ENCODE measurements around the gene PTPRS.
"Not testable (repeated sequence)": the region's sequence is repeated elsewhere in the genome, so short reads cannot be mapped to it uniquely, and the experiment has no call there.

Gene PTPRS

DNA sequence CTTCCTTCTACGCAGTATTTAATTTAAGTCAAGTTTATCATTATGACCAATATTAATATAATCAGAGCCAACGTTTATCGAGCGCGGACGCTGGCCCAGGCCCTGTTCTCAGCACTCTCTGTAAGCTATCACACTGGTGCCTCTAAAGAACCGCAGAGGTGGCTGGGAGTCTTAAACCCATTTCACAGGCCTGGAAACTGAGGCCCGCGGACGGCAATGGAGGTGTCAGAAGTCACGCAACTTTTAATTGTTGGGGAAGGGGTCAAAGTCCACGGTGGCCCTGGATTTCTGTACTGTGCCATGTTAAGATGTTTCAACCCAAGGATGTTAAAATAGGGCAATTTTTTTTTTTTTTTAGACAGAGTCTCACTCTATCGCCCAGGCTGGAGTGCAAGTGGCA, 8.8 kb downstream of the PTPRS start:
- DNase-seq: no peak

DNA sequence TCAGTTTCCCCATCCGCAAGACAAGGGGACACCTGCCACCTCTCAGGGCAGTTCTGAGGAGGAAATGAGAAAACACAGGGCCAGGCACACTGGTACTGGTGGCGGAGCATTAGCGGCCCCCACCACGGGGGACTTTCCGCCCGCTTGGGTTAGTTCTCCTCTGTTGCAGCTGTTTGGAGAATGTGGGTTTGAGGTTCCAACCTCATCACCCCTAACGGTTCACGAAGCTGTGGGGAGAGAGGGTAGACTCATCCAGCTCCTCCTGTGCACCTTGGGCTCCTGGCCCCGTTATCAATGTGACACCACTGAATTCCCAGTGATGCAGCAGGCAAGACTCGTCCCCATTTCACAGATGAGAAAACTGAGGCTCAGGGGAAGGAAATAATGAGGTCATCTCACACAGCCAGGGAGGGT, 10.3 kb downstream of the PTPRS start:
- no peak for DNase-seq

DNA sequence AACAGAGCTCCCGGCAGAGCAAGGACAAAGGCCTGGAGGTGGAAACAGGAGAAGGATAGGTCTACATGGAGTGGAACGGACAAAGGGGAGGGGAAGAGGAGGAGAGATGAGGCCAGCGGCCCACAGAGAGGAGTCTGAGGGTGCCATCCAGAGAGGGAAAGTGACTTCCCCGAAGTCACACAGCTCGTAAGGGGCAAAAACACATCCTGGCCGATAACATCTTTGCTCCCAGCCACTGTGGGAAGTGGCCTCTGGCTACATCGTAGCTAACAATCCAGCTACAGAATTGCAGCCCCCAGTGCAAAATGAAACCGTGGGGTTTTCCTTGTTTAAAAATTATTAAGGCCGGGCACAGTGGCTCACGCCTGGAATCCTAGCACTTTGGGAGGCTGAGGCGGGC, 11.5 kb downstream of the PTPRS start:
- DNase-seq: no peak

DNA sequence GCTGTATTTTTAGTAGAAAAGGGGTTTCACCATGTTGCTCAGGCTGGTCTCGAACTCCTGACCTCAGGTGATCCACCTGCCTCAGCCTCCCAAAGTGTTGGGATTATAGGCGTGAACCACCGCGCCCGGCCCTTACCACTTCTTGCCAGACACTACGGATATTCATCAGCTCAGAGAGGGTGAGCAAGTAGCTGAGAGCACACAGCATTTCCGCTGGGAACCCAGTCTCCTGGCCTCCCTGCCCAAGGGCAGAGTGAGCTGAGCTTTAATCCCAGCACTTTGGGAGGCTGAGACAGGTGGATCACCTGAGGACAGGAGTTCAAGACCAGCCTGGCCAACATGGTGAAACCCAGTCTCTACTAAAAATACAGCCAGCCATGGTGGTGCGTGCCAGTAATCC, 12.2 kb downstream of the PTPRS start:
- not testable (repeated sequence) for DNase-seq

DNA sequence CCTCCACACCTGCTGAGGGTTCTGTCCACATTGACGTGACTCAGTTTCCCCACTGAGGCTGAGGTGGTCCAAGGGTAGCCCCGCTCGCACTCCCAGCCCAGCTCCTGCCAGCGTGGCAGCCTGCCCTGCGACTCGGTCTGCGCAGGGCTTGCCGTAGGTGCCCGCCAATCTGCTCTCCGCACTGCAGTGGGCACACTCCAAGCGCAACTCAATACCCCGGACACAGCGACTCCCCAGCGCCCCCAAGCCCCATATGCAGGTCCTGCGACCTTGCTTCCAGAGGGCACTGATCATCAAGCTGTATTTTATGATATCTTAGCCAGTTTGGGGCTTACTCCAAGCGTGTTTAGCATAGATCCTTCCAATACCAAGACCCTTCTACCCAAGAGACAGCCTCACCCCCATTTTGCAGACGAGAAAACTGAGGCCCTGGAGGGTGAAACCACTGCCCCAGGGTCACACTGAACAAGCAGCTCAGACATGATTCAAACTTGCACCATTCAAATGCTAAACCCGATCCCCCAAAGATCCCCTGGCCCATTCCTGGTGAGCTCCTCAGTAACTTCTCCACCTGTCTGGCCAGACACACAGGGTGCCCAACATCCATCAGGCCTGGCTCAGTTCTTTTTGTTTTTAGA, 13.5 kb downstream of the PTPRS start:
- DNase-seq: no peak

DNA sequence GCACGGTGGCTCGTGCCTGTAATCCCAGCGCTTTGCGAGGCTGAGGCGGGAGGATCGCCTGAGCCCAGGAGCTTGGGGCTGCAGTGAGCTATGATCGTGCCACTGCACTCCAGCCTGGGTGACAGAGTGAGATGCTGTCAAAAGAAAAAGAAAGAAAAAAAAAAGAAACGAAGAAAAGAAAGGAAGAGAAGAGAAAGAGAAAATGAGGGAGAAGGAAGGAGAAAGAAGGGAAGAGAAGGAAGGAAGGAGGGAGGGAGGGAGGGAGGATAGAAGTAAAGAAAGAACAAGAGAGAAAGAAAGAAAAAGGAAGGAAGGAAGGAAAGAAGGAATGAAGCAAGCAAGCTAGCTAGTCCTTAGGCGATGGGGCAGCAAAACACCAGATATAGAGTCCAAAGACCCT, 14.1 kb downstream of the PTPRS start:
- no peak for DNase-seq

DNA sequence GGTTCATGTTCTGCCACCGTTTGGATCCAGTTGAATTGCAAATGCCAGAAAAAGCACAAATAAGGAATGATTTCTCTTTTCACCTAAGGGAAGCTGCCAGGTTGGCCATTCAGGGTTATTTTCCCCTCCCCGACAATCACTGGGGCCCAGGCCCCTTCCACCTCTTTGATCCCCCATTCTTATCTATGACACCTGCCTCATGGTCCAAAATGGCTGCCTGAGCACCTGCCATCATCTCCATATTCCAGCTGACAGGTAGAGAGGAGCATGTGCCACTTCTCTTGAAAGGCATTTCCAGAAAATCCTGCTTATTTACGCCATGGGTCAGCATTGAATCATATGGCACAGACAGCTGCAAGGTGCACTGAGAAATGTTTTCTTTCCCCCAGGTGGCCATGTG, 15.7 kb downstream of the PTPRS start:
- no peak for DNase-seq

DNA sequence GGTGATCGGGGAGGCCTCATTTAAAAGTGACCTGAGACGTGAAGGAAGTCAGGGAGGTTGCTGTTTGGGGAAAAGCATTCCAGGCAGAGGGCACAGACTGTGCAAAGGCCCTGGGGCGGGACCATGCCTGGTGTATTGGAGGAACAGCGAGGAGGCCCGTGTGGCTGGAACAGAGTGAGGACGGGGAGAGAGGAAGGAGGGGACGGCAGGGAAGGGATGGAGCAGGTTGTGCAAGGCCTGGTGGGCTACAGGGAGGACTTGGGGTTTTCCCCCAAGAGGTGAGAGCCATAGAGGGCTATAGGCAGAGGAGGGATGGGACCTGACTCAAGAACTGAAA, 17.2 kb downstream of the PTPRS start:
- DNase-seq: no peak

DNA sequence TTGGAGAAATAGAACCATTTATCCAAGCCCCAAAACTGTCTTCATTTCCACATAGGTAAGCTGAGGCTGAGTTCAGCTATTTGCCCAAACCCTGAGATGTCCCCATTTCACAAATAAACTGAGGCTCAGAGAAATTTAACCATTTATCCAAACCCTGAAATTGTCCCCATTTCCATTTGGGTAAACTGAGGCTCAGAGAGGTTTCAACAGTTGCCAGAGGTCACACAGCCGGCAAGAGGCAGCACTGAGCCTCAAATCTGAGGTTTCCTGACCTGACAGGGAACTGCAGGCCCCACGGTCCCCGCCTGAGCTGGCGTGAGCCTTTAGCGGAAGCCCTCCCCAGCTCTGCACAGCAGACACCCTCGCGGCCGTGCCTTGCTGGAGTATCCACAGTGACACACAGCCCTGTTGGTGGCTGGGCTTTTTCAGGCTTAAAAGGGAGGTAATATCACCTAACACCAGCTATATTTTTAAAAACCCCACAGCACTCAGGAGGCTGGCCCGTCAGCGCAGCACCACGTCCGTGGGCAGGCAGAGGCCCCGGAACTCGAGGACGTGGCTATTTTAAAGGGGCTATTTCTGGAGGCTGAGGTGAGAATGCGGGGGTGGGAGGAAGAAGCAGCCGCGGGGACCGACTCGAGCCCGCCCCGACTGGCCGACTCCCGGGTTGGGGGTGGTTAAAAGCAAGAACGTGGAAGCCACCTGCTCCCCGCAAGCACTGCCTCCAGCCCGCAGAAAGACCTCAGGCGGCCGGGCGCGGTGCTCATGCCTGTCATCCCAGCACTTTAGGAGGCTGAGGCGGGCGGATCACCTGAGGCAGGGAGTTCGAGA, 18.5 kb downstream of the PTPRS start:
- DNase-seq: no peak

DNA sequence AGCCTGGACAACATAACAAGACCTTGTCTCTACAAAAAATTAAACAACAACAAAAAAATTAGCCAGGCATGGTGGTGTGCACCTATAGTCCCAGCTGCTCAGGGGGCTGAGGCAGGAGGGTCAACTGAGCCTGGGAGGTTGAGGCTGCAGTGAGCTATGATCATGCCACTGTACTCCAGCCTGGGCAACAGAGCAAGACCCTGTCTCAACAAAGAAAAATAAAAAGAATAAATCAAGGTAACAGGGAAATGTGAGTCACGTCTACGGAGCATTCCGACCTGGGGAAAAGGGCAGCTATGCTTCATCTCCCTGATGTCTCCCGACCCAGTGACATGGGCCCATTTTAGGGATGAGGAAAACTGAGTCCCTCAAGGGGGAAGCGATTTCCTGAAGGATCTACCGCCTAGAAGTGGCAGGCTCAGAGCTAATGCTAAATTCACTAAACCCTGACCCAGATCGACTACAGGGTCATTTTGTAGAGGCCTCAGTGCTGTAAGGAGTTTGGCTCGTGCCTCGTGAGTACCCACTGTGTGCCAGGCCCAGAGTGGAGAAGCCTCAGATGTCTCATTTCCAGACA, 19.5 kb downstream of the PTPRS start:
- no peak for DNase-seq

DNA sequence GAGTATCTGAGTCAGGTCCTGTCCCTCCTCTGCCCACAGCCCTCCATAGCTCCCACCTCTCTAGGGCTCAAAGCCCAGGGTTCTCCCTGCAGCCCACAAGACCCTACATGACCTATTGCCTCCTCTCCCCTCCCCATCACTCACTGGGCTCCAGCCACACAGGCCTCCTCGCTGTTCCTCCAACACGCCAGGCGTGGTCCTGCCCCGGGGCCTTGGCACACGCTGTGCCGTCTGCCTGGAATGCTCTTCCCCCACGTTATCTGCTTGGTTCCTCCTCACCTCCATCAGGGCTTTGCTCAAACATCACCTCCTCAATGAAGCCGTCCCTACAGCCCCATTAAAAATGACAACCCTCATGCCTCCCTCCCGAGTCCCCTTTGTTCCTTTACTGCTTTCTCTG, 21.1 kb downstream of the PTPRS start:
- DNase-seq: no peak

DNA sequence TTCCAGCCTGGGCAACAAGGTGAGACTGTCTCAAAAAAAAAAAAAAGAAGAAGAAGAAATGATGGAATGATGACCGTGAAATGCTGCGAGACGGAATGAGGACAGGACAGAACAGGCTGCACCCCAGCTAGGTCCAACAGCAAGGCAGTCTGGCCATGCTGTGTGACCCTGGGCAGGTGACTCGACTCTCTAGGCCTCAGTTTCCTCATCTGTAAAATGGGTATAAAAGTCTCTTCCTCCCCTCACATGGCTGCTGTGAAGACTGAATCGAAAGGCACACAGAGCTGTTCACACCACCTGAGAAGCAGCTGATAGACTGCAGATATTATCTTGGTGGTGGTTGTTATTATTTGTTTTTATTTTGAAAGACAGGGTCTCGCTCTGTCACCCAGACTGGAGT, 22.3 kb downstream of the PTPRS start:
- DNase-seq: no peak

DNA sequence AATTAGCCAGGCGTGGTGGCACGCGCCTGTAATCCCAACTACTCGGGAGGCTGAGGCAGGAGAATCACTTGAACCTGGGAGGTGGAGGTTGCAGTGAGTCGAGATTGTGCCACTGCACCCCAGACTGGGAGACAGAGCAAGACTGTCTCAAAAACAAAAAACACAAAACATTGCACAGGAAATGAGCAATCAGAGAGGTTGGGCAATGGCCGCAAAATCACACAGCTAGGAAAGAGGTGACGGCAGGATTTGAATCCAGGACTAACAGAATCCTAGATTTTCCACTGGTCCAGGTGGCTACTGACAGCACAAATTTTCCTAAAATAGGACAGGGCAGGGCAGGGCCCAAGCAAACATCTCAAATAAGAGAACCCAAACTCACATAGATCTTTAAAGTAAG, 23.3 kb downstream of the PTPRS start:
- no peak for DNase-seq

DNA sequence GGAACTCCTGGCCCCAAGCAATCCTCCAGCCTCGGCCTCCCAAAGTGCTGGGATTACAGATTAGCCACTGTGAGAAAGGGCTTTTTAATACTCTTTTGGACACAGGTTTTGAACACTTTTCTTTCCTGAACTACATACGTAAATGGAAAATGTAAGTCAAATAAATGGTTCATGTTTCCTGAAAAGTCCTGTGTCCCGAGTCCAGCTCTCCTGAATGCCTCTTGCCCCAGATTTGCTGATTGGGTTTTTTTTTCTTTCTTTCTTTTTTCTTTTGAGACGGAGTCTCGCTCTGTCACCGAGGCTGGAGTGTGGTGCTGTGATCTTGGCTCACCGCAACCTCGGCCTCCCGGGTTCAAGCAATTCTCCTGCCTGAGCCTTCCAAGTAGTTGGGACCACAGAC, 24.5 kb downstream of the PTPRS start:
- DNase-seq: no peak

DNA sequence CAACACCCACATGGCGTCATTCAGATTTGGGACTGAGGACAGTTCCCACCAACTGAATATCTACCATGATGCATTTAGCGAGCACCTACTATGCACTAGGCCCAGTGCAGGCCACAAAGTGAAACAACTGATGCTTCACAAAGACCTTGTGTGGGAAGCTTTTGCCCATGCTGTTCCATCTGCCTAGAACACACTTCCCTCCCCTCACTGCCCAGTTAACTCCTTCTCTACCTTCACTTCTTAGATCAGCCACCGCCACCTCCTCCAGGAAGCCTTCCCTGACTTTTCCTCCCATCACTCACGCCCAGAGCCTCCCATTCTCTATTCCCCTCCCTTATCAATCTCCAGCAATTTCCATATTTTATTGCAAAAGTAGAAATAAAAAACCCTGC, 25.7 kb downstream of the PTPRS start:
- no peak for DNase-seq

DNA sequence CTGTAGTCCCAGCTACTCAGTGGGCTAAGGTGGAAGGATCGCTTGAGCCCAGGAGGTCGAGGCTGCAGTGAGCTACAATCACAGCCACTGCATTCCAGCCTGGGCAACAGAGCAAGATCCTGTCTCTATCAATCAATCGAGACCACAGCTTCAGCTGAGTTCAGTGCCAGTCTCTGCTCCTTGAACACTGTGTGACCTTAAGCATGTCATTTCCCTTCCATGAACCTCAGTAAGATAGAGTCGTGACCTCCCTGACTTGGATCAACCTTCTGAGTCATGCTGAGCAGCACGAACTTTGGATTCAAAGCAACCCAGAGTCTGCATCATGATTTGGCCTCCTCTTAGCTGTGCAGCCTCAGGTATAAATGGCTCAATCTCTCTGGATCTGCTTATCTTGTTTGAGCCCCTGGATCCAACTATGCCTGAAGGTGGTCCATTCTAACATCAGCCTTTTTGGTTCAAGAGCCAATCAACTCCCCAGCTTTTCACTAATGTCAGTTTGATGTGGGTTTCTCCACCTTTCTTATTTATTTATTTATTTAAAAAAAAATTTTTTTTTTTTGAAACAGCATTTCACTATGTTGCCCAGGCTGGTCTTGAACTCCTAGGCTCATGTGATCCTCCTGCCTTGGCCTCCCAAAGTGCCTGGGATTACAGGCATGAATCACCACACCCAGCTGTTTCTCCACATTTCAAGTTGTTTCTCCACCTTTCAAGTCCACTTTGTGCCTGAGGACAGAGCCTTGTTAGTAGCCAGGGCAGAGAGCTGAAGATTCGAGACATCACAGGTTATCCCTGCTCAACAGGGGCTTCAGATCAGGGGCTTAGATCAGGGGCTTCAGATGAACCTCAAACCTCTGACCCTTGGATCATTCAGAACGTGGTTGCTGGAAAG, 26.4 kb downstream of the PTPRS start:
- DNase-seq: no peak

DNA sequence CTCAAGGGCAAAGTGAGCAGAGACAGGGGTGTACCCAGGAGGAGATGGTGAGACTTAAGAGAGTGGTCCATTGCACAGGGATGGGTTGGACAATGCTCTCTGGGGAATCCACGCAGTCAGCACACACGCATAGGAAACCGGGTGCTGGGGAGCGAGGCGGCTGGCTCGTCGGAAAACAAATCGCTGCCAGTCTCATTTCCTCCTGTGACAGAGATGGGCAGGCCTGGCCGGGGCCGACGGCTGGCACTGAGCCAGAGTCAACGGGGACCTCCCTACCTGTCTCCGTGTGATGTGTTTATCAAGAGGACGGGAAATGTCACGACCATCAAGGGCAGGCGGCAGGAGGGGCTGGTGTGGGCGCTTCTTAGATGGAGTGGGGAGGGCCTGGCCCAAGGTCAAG, 27.3 kb downstream of the PTPRS start:
- no peak for DNase-seq

DNA sequence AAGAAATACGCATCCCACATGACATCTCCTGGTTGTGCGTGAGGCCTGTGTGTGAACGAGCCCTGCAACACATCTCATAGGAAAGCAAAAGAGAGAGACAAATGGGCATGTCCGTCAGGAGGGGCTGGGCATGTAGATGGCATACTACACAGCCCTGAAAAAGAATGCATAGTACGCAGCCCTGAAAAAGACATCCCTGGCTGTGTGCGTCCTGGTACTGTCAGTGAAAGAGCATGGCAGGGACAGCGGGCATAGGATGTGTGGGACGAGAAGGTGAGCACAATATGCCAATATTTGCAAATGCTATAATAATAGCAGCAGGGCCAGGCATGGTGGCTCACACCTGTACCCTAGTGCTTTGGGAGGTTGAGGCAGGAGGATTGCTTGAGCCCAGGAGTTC, 28.6 kb downstream of the PTPRS start:
- no peak for DNase-seq

DNA sequence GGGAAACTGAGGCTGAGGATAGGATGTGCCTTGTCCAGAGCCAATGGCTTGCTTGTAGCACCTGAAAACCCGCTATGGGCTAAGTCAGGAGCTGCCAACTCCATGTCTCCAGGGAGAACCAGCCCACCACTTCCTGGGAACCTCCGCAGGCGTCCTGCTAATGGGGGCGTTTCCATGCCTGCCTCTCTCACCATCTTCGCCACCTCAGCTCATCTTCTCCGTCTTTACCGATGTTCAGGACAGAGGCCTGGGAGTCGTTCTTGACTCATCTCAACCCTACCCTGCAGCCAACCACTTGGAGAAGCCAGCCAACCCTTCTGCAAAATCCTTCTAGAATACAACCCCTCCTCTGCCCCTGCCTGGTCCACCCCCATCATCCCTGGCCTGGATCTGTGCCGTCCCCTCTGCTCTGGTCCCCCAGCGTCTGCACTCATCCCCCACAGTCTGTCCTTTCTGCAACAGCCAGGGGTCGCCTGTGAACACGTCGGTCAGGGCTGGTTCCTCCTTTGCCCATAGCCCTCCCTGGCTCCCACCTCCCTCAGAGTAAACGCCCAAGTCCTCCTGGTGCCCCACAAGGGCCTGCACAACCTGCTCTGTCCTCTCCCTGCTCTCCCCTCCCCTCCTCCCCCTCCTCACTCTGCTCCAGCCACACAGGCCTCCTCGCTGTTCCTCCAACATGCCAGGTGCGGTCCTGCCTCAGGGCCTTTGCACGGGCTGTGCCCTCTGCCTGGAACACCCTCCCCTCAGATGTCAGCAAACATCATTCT, 31.0 kb downstream of the PTPRS start:
- no peak for DNase-seq

DNA sequence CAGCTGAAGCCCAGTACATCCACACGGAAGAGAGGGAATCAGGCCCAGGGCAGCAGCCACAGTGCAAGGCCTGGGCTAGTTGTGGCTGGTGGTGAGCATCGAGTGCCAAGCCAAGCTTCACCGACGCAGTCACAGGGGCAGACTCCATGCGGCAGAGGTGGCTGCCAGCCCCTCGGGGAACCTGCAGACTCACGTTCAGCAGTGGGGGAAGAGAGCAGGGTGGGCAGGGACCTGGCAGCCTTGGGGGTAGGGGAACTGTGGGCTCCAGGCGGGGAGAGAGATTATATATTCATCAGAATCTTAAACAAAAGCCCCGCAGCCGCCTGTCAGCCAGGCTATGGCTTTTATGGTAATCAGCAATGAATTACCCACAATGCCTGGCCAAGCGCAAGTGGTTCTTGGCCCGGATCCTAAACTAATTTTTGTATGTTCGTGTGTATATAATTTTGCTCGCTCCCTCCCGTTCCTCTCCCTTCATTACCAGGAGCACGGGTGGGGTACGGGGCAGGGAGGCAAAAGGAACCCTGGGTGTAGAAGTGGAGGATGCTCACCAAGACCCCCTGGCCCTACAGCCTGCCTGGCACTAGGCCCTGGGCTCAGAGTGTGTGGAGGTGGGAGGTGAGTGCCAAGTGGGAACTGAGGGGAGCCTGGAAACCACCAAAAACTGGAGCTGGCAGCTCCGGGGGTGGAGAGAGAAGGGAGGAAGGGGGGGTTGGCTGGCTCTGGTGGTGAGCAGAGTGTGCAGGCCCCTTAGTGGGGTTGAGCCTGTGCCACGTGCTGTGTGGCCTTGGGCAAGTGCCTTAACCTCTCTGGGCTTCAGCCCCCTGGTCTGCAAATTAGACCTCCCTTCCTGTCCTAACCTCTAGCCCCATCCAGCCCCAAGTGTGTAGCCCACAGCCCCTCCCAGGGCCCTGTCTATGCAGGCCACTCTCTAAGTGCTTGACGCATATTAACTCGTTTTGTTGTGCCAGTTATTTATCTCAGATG, 31.9 kb downstream of the PTPRS start:
- peak; percentile 79 for DNase-seq

DNA sequence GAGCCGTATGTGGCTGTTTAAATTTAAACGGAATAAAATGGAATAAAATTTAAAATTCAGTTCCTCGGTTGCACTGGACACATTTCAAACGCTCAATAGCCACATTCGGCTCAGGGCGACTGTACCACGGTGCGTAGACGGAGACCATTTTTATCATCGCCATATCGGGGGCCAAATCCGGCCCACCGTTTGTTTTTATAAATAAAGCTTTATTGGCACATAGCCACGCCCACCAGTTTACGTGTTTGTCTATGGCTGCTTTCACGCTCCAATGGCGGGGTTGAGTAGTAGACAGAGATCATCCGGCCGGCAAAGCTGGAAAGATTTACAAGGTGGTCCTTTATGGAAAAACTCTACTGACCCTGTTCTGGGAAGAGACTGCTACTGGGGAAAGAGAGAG, 33.0 kb downstream of the PTPRS start:
- no peak for DNase-seq

DNA sequence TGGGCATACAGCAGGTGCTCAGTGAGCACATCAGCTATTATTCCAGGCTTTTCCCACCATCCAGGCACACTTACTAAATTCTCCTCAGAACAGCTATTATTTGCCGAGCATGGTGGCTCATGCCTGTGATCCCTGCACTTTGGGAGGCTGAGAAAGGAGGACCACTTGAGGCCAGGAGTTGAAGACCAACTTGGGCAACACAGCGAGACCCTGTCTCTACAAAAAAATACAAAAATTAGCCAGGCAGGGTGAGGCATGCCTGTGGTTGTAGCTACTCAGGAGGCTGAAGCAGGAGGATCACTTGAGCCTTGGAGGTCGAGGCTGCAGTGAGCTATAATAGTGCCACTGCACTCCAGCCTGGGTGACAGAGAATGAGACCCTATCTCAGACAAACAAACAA, 35.4 kb downstream of the PTPRS start:
- DNase-seq: no peak
